Natural killer cell (primary cell): Measurements from ENCODE around the gene TAX1BP3. TPM values are rescaled to one million over a fixed set of nuclear protein-coding genes. Genes with fewer than 3 reads are reported as not detected.

Experiments used
- ATAC-seq, 3 donors: fragments of 150-1000 bp in 2 of 3; fragments of 200-7000 bp in 1 of 3; cut with Tn5 transposase; 1 replicate in 1 of 3; 2 replicates in 2 of 3; pipeline ENCODE4 v1.10.0; 2021; ENCODE audit warnings: mild to moderate bottlenecking in 2 of 3, moderate library complexity in 2 of 3
- DNase-seq, 2 donors: peaks; one replicate each; pipeline versions ENCODE4 v3.0.0 to v3.0.0-alpha.2; 2013 to 2021; ENCODE audit warnings: mixed read lengths in 1 of 2
- H3K27ac ChIP-seq: one replicate; pipeline ENCODE4 v1.5.1; 2013; ENCODE audit warnings: mild to moderate bottlenecking, low read length
- H3K27me3 ChIP-seq: one replicate; pipeline ENCODE4 v1.6.1; 2013; ENCODE audit warnings: low read length; ENCODE audit not compliant: control insufficient read depth, insufficient read depth
- H3K36me3 ChIP-seq: one replicate; pipeline ENCODE4 v1.6.1; 2013; ENCODE audit warnings: low read length; ENCODE audit not compliant: control insufficient read depth, insufficient read depth
- H3K4me1 ChIP-seq: one replicate; pipeline ENCODE4 v1.6.1; 2013; ENCODE audit warnings: low read length; ENCODE audit not compliant: control insufficient read depth, insufficient read depth
- H3K4me3 ChIP-seq: one replicate; pipeline ENCODE4 v1.5.1; 2013; ENCODE audit warnings: low read length
- H3K9me3 ChIP-seq: one replicate; pipeline ENCODE4 v1.6.1; 2013; ENCODE audit warnings: low read length; ENCODE audit not compliant: control insufficient read depth, insufficient read depth
- H3K27ac Mint-ChIP-seq, 2 donors: one replicate each; pipeline ENCODE4 v1.8.0; 2022; ENCODE audit warnings: mild to moderate bottlenecking in 2 of 2, mixed read lengths in 2 of 2, moderate library complexity in 1 of 2
- H3K27me3 Mint-ChIP-seq, 2 donors: one replicate each; pipeline ENCODE4 v1.8.0; 2022; ENCODE audit warnings: low read depth in 2 of 2, mixed read lengths in 2 of 2
- H3K36me3 Mint-ChIP-seq: one replicate; pipeline ENCODE4 v1.8.0; 2022; ENCODE audit warnings: mixed read lengths
- H3K4me1 Mint-ChIP-seq, 2 donors: one replicate each; pipeline ENCODE4 v1.8.0; 2022; ENCODE audit warnings: mixed read lengths in 2 of 2
- H3K4me3 Mint-ChIP-seq: one replicate; pipeline ENCODE4 v1.8.0; 2022; ENCODE audit warnings: mild to moderate bottlenecking, moderate library complexity, mixed read lengths
- H3K9me3 Mint-ChIP-seq, 2 donors: one replicate each; pipeline ENCODE4 v1.8.0; 2022; ENCODE audit warnings: mixed read lengths in 2 of 2
- CTCF ChIP-seq: fragments of 200-600 bp; IDR thresholded peaks from one replicate; pipeline ENCODE4 v1.8.0; 2022; ENCODE audit warnings: antibody characterized with exemption
- WGBS: methylation state at CpG from one replicate; pipeline ENCODE4 v1.1.7; 2013; ENCODE audit warnings: missing lambda C conversion rate; ENCODE audit not compliant: insufficient coverage; 5-methylcytosine and 5-hydroxymethylcytosine counted together
- intact Hi-C: fragments of 100-400 bp; cut with micrococcal nuclease; formaldehyde crosslinking; loops from one replicate; pipeline ENCODE4 v1.14.2; 2022
- total RNA-seq, 4 donors: library from RNA; stranded (reverse); fragments of 120-200 nt in 1 of 4; gene quantifications; one replicate each; pipeline versions ENCODE4 v1.2.3 to v1.2.4, GENCODE V29; 2013 to 2022

TAX1BP3 gene
- total RNA-seq, 3 donors from 2014 or later (not counting 1 experiment from before 2014, with no cell fraction given), result 15.1 to 17.0 (median 16.3) TPM

- H3K4me1 Mint-ChIP-seq, result no peaks in the 10 kb centered on the region
- WGBS, result 90% methylated on average over 7 of the region's 7 CpGs
- H3K27me3 ChIP-seq, result no peaks in the 10 kb centered on the region
- no peaks in the 10 kb centered on the region for H3K4me1 ChIP-seq
- no peak overlapping the region for H3K27ac Mint-ChIP-seq
- H3K9me3 ChIP-seq, result no peaks in the 10 kb centered on the region
- ATAC-seq (no peak), DNase-seq (no peak)
- H3K27me3 Mint-ChIP-seq, result no peaks in the 10 kb centered on the region
- H3K4me3 Mint-ChIP-seq, result no peak overlapping the region
- no peak overlapping the region for H3K4me3 ChIP-seq
- intact Hi-C loops, result no loop called here
- no peaks in the 10 kb centered on the region for H3K9me3 Mint-ChIP-seq
- TF ChIP-seq CTCF, result no peak
- H3K36me3 ChIP-seq, result no peaks in the 10 kb centered on the region
- H3K36me3 Mint-ChIP-seq, result no peaks in the 10 kb centered on the region
- no peak overlapping the region for H3K27ac ChIP-seq
Observed at GRCh38 chr17:3657588-3657869, 10.8 kb downstream of the TAX1BP3 start.

GRCh38 chr17:3656755-3657587, 11.4 kb downstream of the TAX1BP3 start:
- Mint-ChIP-seq H3K9me3 (no peaks in the 10 kb centered on the region), H3K4me1 (no peaks in the 10 kb centered on the region), H3K4me3 (no peak overlapping the region), H3K27me3 (no peaks in the 10 kb centered on the region), H3K36me3 (no peaks in the 10 kb centered on the region), H3K27ac (no peak overlapping the region)
- DNase-seq (no peak), ATAC-seq (no peak)
- Histone ChIP-seq H3K27me3 (no peaks in the 10 kb centered on the region), H3K4me3 (no peak overlapping the region), H3K9me3 (no peaks in the 10 kb centered on the region), H3K27ac (no peak overlapping the region), H3K36me3 (no peaks in the 10 kb centered on the region), H3K4me1 (no peaks in the 10 kb centered on the region)
- no peak for TF ChIP-seq CTCF
- 95% methylated on average over 16 of the region's 16 CpGs for WGBS
- intact Hi-C loops, result no loop called here

- WGBS, result 88% methylated on average over 14 of the region's 16 CpGs
- H3K36me3 Mint-ChIP-seq, result no peaks in the 10 kb centered on the region
- H3K4me3 Mint-ChIP-seq, result no peak overlapping the region
- no peaks in the 10 kb centered on the region for H3K9me3 Mint-ChIP-seq
- intact Hi-C loops, result no loop called here
- ATAC-seq (no peak), DNase-seq (no peak)
- H3K27ac ChIP-seq, result no peak overlapping the region
- no peaks in the 10 kb centered on the region for H3K4me1 ChIP-seq
- H3K27me3 Mint-ChIP-seq, result no peaks in the 10 kb centered on the region
- no peak overlapping the region for H3K27ac Mint-ChIP-seq
- no peaks in the 10 kb centered on the region for H3K9me3 ChIP-seq
- no peak overlapping the region for H3K4me3 ChIP-seq
- no peak for TF ChIP-seq CTCF
- H3K36me3 ChIP-seq, result no peaks in the 10 kb centered on the region
- H3K4me1 Mint-ChIP-seq, result no peaks in the 10 kb centered on the region
- no peaks in the 10 kb centered on the region for H3K27me3 ChIP-seq
Observed at GRCh38 chr17:3656353-3656752, 12.0 kb downstream of the TAX1BP3 start.

GRCh38 chr17:3655766-3656165, 12.6 kb downstream of the TAX1BP3 start:
- DNase-seq, result no peak
- Histone ChIP-seq H3K4me1 (no peaks in the 10 kb centered on the region), H3K4me3 (no peak overlapping the region), H3K9me3 (no peaks in the 10 kb centered on the region), H3K36me3 (no peaks in the 10 kb centered on the region), H3K27ac (no peak overlapping the region), H3K27me3 (no peaks in the 10 kb centered on the region)
- H3K4me1 Mint-ChIP-seq, result no peaks in the 10 kb centered on the region
- no peak overlapping the region for H3K27ac Mint-ChIP-seq
- no peak for ATAC-seq
- no peak for TF ChIP-seq CTCF
- no peak overlapping the region for H3K4me3 Mint-ChIP-seq
- WGBS, result 98% methylated on average over 9 of the region's 11 CpGs
- H3K27me3 Mint-ChIP-seq, result no peaks in the 10 kb centered on the region
- intact Hi-C loops, result no loop called here
- no peaks in the 10 kb centered on the region for H3K36me3 Mint-ChIP-seq
- no peaks in the 10 kb centered on the region for H3K9me3 Mint-ChIP-seq
